Neural crest cell (in vitro differentiated cells): ENCODE data around the gene TRIM72. TPM values are rescaled to one million over a fixed set of nuclear protein-coding genes. Genes with fewer than 3 reads are reported as not detected.
"Not testable (repeated sequence)": the region's sequence is repeated elsewhere in the genome, so short reads cannot be mapped to it uniquely, and the experiment has no call there.

Source experiments
- DNase-seq: peaks from one replicate; pipeline ENCODE4 v3.0.0; 2021; ENCODE audit warnings: low read depth, mixed read lengths, low spot score
- H3K27ac Mint-ChIP-seq: one replicate; pipeline ENCODE4 v1.8.0; 2021; ENCODE audit warnings: mild to moderate bottlenecking, mixed read lengths; ENCODE audit not compliant: unreplicated experiment
- H3K27me3 Mint-ChIP-seq: 2 replicates; pipeline ENCODE4 v1.8.0; 2021; ENCODE audit warnings: low read depth, mild to moderate bottlenecking, mixed read lengths
- H3K36me3 Mint-ChIP-seq: 2 replicates; pipeline ENCODE4 v1.8.0; 2021; ENCODE audit warnings: low read depth, mild to moderate bottlenecking, mixed read lengths
- H3K4me1 Mint-ChIP-seq: 2 replicates; pipeline ENCODE4 v1.8.0; 2021; ENCODE audit warnings: mixed read lengths
- H3K4me3 Mint-ChIP-seq: one replicate; pipeline ENCODE4 v1.8.0; 2021; ENCODE audit warnings: mild to moderate bottlenecking, mixed read lengths
- H3K9me3 Mint-ChIP-seq: 2 replicates; pipeline ENCODE4 v1.8.0; 2021; ENCODE audit warnings: mixed read lengths
- total RNA-seq: library from RNA; stranded (reverse); gene quantifications from 2 replicates; pipeline ENCODE4 v1.2.1, GENCODE V29; 2021
- TF ChIP-seq, protein P1 (sequence below): fragments of 200-600 bp; sonication (generic); conservative IDR thresholded peaks from 2 replicates; pipeline ENCODE4 v1.5.0; 2021; ENCODE audit warnings: antibody characterized with exemption, mild to moderate bottlenecking

The TRIM72 gene
- total RNA-seq, 1 donor from 2014 or later, result 0.05 TPM

DNA sequence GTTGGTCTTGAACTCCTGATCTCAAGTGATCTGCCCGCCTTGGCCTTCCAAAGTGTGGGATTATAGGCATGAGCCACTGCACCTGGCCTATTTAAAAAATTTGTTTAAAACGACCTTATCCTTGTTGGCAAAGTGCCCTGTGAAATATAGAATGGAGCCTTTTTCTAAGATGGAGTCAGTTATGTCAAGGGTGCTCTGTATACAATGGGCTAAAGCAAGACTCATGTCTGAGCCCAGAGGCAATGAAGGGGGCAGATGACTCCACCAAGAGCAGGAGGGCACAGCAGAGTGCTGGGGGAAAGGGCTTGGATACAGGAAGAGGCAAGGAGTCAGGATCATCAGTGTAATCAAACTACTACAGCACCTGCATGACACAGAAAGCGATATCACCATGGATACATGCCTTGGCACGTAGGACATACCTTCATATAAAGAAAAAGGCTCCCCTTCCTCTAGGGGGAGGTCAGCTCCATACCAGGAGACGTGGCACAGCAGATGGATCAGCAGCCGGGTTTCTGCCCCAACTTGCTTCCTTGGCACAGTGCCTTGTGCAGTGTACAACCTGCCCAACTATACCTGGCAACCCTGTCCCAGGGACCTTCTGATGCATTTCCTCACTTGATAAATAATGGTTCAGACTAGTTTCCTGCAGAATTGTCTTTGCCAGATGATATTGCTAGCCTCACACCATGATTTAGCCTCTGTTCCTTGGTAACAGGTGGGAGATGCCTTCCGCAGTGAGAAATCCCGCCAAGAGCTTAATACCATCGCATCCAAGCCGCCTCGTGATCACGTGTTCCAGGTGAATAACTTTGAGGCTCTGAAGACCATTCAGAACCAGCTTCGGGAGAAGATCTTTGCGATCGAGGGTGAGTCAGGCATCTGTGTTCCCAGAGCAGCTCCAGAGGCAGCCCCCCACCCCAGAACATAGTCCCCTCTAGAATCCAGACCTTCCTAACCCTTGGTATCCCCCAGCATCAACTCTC is 61.2 kb downstream of the TRIM72 start:
- DNase-seq, result no peak
- TF ChIP-seq, protein P1, sequence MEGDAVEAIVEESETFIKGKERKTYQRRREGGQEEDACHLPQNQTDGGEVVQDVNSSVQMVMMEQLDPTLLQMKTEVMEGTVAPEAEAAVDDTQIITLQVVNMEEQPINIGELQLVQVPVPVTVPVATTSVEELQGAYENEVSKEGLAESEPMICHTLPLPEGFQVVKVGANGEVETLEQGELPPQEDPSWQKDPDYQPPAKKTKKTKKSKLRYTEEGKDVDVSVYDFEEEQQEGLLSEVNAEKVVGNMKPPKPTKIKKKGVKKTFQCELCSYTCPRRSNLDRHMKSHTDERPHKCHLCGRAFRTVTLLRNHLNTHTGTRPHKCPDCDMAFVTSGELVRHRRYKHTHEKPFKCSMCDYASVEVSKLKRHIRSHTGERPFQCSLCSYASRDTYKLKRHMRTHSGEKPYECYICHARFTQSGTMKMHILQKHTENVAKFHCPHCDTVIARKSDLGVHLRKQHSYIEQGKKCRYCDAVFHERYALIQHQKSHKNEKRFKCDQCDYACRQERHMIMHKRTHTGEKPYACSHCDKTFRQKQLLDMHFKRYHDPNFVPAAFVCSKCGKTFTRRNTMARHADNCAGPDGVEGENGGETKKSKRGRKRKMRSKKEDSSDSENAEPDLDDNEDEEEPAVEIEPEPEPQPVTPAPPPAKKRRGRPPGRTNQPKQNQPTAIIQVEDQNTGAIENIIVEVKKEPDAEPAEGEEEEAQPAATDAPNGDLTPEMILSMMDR, result no peak
- Mint-ChIP-seq H3K9me3 (no peaks in the 10 kb centered on the region), H3K36me3 (no peaks in the 10 kb centered on the region), H3K4me3 (no peak overlapping the region), H3K27ac (no peak overlapping the region), H3K4me1 (no peaks in the 10 kb centered on the region), H3K27me3 (peaks cover 22% of the 10 kb centered on the region)

DNA sequence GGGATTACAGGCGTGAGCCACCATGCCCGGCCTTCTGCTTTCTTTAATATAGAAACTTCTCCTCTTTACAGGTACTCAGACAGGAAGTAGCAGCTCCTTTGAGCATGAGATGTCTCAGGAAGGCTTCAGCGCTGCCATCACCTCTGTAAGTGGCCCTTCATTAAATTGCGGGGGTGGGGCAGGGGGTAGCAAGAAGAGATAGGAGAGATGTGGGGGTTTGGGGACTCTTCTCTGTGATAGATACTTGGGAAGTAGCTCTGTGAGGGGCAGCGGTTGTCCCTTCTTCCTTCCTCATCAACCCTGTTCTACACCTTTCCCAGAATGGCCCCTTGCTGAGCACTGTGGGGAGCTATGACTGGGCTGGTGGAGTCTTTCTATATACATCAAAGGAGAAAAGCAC is 62.7 kb downstream of the TRIM72 start:
- Mint-ChIP-seq H3K27ac (no peak overlapping the region), H3K36me3 (no peaks in the 10 kb centered on the region), H3K4me1 (no peaks in the 10 kb centered on the region), H3K4me3 (no peak overlapping the region), H3K27me3 (peaks cover 25% of the 10 kb centered on the region), H3K9me3 (peaks cover 4% of the 10 kb centered on the region)
- TF ChIP-seq, protein P1, result no peak
- no peak for DNase-seq

DNA sequence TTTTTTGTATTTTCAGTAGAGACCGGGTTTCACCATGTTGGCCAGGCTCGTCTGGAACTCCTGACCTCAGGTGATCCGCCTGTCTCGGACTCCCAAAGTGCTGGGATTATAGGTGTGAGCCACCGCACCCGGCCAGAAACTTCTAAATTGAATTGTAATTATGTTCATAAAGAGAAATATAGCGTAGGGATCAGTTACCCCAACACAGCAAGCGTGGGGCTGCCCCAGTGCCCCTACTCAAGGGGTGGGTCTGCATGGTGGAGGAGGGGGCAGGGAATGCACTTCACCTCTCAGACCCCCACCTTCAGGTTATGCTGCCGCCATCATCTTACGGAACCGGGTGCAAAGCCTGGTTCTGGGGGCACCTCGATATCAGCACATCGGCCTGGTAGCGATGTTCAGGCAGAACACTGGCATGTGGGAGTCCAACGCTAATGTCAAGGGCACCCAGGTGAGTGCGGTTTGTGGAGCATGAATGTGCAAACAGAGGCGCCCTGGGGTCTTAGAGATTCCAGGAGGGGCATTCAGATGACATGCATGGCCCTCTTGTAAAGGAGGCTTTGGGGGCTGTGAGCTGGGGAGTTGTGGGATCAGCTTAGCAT is 63.8 kb downstream of the TRIM72 start:
- Mint-ChIP-seq H3K4me3 (no peak overlapping the region), H3K27me3 (peaks cover 23% of the 10 kb centered on the region), H3K27ac (no peak overlapping the region), H3K4me1 (no peaks in the 10 kb centered on the region), H3K36me3 (no peaks in the 10 kb centered on the region), H3K9me3 (peaks cover 4% of the 10 kb centered on the region)
- DNase-seq, result no peak
- TF ChIP-seq, protein P1, result no peak

DNA sequence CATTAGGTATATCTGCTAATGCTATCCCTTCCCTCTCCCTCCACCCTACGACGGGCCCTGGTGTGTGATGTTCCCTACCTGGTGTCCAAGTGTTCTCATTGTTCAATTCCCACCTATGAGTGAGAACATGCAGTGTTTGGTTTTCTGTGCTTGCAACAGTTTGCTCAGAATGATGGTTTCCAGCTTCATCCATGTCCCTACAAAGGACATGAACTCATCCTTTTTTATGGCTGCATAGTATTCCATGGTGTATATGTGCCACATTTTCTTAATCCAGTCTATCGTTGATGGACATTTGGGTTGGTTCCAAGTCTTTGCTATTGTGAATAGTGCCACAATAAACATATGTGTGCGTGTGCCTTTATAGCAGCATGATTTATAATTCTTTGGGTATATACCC is 64.9 kb downstream of the TRIM72 start:
- not testable (repeated sequence) for DNase-seq, H3K27ac Mint-ChIP-seq, H3K4me1 Mint-ChIP-seq, H3K4me3 Mint-ChIP-seq, H3K36me3 Mint-ChIP-seq, H3K9me3 Mint-ChIP-seq
- H3K27me3 Mint-ChIP-seq, result peaks cover 28% of the 10 kb centered on the region

Other genes starting within 250 kb of the TRIM72 start
- gene HSD3B7, start 228.9 kb upstream of the TRIM72 start, total RNA-seq, result 1.9 and 2.3 TPM in 2 replicates
- gene STX1B, start 203.5 kb upstream of the TRIM72 start, total RNA-seq, result 12.1 and 14.1 TPM in 2 replicates
- gene STX4, start 180.6 kb upstream of the TRIM72 start, total RNA-seq, result 21.9 and 26.0 TPM in 2 replicates
- gene ZNF668, start 139.9 kb upstream of the TRIM72 start, total RNA-seq, result 16.8 and 19.7 TPM in 2 replicates
- 32.3 and 32.4 TPM in 2 replicates for gene ZNF646, start 139.7 kb upstream of the TRIM72 start, total RNA-seq
- 3.7 and 4.4 TPM in 2 replicates for gene PRSS53, start 125.2 kb upstream of the TRIM72 start, total RNA-seq
- 62.4 and 70.1 TPM in 2 replicates for gene VKORC1, start 119.3 kb upstream of the TRIM72 start, total RNA-seq
- 42.4 and 43.5 TPM in 2 replicates for gene BCKDK, start 105.7 kb upstream of the TRIM72 start, total RNA-seq
- gene KAT8, start 96.5 kb upstream of the TRIM72 start, total RNA-seq, result 72.6 and 76.9 TPM in 2 replicates
- gene PRSS8, start 78.4 kb upstream of the TRIM72 start, total RNA-seq, result not detected in 2 replicates
- 0.68 and 1.1 TPM in 2 replicates for gene PRSS36, start 64.1 kb upstream of the TRIM72 start, total RNA-seq
- 970 and 984 TPM in 2 replicates for gene FUS, start 34.0 kb upstream of the TRIM72 start, total RNA-seq
- 1.7 and 3.3 TPM in 2 replicates for gene PYCARD, start 11.4 kb upstream of the TRIM72 start, total RNA-seq
- not detected in 2 replicates for gene PYDC1, start 3.0 kb downstream of the TRIM72 start, total RNA-seq
- gene ITGAM, start 45.9 kb downstream of the TRIM72 start, total RNA-seq, result not detected in 2 replicates
- not detected in 2 replicates for gene ITGAX, start 141.1 kb downstream of the TRIM72 start, total RNA-seq
- gene ITGAD, start 179.2 kb downstream of the TRIM72 start, total RNA-seq, result not detected in 2 replicates
- not detected in 2 replicates for gene COX6A2, start 214.2 kb downstream of the TRIM72 start, total RNA-seq
- 0.91 and 1.0 TPM in 2 replicates for gene ZNF843, start 228.7 kb downstream of the TRIM72 start, total RNA-seq
- gene ARMC5, start 245.4 kb downstream of the TRIM72 start, total RNA-seq, result 11.8 and 12.3 TPM in 2 replicates